ENCODE measurements around the gene GTF2IRD2. TPM values are rescaled to one million over a fixed set of nuclear protein-coding genes. Genes with fewer than 3 reads are reported as not detected.
"Not testable (repeated sequence)": the region's sequence is repeated elsewhere in the genome, so short reads cannot be mapped to it uniquely, and the experiment has no call there.

The GTF2IRD2 gene
- total and polyA plus RNA-seq, 2 donors (not counting 1 experiment from before 2014, with no cell fraction given), result 23.2 to 57.4 TPM

DNA sequence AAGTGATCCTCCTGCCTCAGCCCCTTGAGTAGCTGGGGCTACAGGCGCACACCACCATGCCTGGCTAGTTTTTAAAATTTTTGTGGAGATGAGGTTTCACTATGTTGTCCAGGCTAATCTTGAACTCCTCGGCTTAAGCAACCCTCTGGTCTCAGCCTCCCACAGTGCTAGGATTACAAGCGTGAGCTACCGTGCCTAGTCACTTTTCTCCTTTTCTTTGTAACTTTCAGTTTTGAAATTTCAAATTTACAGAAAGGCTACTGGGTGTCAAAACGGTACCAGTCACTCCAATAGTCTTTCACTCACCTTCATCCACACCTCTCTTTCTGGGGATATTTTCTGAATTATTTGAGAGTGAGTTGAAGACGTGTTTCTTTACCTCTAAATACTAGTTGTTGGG lies 76.3 kb downstream of the GTF2IRD2 start:
- H3K4me3 Mint-ChIP-seq; H3K27me3 Mint-ChIP-seq; DNase-seq; H3K27ac ChIP-seq (ENCODE audit: low read length in 2 of 2); H3K27ac Mint-ChIP-seq; H3K9me3 ChIP-seq (ENCODE audit: control extremely low read depth in 1 of 3, control insufficient read depth in 2 of 3, insufficient read depth in 1 of 3, low read length in 2 of 3); CTCF ChIA-PET; H3K36me3 ChIP-seq (replicated peaks in 1 of 2; ENCODE audit: control extremely low read depth in 1 of 2, control insufficient read depth in 1 of 2, extremely low read depth in 1 of 2, insufficient read depth in 2 of 2, low read length in 1 of 2); H2AFZ ChIP-seq (ENCODE audit: insufficient read depth, low read depth, low read length, poor library complexity, severe bottlenecking); H3K79me2 ChIP-seq (ENCODE audit: control insufficient read depth, insufficient read depth, low read length); H4K20me1 ChIP-seq (ENCODE audit: control insufficient read depth, insufficient read depth, low read length, poor library complexity, severe bottlenecking); H3K4me1 ChIP-seq (ENCODE audit: control insufficient read depth in 2 of 2, insufficient read depth in 2 of 2, low read length in 2 of 2); H3K9ac ChIP-seq (ENCODE audit: low read length); POLR2A ChIA-PET; H3K4me2 ChIP-seq (replicated peaks; ENCODE audit: low read depth, low read length, poor library complexity, severe bottlenecking); H3K27me3 ChIP-seq (replicated peaks in 1 of 4; ENCODE audit: control extremely low read depth in 1 of 4, control insufficient read depth in 3 of 4, insufficient read depth in 4 of 4, low read length in 3 of 4); ATAC-seq (ENCODE audit: low read depth); intact Hi-C loops (cut with micrococcal nuclease); H3K4me1 Mint-ChIP-seq; H3K4me3 ChIP-seq (ENCODE audit: control extremely low read depth in 1 of 5, extremely low read depth in 1 of 5, insufficient read depth in 1 of 5, low read depth in 2 of 5, low read length in 4 of 5); H3K9me3 Mint-ChIP-seq (ENCODE audit: insufficient read depth): not testable (repeated sequence)
- no CpG with 5 or more reads among the region's 6 CpGs for WGBS (ENCODE audit: insufficient coverage)

DNA sequence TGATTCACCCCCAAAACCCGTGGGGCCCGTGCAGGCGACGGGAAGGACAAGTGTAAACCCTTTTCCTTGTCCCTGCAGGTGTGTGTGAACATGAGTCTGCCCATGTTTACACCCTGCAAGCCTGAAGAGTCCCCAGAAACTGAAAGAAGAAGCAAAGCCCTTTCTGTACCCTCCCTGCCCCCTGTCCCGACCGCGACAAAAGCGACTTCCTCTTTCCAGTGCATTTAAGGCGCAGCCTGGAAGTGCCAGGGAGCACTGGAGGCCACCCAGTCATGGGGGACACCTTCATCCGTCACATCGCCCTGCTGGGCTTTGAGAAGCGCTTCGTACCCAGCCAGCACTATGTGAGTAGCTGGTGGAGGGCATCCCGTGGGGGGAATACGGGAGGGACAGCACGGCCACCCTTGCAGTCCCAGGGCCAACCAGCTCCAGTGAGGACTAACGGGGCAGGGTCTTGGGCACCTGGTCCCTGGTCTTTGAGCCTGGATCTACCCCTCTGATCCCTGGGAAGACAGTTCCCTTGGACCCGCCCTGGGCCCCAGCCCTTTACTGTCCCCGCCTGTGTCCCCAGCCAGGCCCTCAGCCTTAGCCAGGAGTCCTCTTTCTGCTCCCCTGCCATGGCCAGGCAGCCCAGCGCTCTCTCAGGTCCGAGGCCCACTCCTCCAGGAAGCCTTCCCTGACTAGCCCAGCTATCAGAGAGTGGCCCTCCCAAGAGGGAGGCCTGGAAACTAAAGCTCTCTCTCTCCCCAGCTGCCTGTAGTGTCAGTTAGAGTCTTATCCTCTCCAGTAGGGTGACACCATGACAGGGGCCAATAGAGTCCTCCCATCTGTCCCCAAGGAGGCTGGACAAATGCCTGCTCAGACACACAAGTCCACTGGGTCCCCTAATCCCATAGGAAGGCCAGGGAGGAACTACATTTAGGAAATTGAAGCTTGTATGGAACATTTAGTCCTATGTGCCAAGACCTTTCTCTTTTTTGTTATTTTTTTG lies 77.3 kb downstream of the GTF2IRD2 start, which contains the start of gene NCF1:
NCF1 (plus strand) TSS at position 252 of the 991 bp plus-strand sequence; CDS start at position 273, 21 bp downstream.
- H3K4me1 ChIP-seq (ENCODE audit: control insufficient read depth in 2 of 2, insufficient read depth in 2 of 2, low read length in 2 of 2); H3K27ac ChIP-seq (ENCODE audit: low read length in 2 of 2); H3K4me3 Mint-ChIP-seq; H3K9me3 ChIP-seq (ENCODE audit: control extremely low read depth in 1 of 3, control insufficient read depth in 2 of 3, insufficient read depth in 1 of 3, low read length in 2 of 3); H3K27me3 Mint-ChIP-seq; H2AFZ ChIP-seq (ENCODE audit: insufficient read depth, low read depth, low read length, poor library complexity, severe bottlenecking); H3K27ac Mint-ChIP-seq; H3K4me1 Mint-ChIP-seq; H3K9me3 Mint-ChIP-seq (ENCODE audit: insufficient read depth); intact Hi-C loops (cut with micrococcal nuclease); POLR2A ChIA-PET; H3K9ac ChIP-seq (ENCODE audit: low read length); H3K4me3 ChIP-seq (ENCODE audit: control extremely low read depth in 1 of 5, extremely low read depth in 1 of 5, insufficient read depth in 1 of 5, low read depth in 2 of 5, low read length in 4 of 5); H3K79me2 ChIP-seq (ENCODE audit: control insufficient read depth, insufficient read depth, low read length); DNase-seq; H4K20me1 ChIP-seq (ENCODE audit: control insufficient read depth, insufficient read depth, low read length, poor library complexity, severe bottlenecking); H3K4me2 ChIP-seq (replicated peaks; ENCODE audit: low read depth, low read length, poor library complexity, severe bottlenecking); H3K36me3 ChIP-seq (replicated peaks in 1 of 2; ENCODE audit: control extremely low read depth in 1 of 2, control insufficient read depth in 1 of 2, extremely low read depth in 1 of 2, insufficient read depth in 2 of 2, low read length in 1 of 2); CTCF ChIA-PET; H3K27me3 ChIP-seq (replicated peaks in 1 of 4; ENCODE audit: control extremely low read depth in 1 of 4, control insufficient read depth in 3 of 4, insufficient read depth in 4 of 4, low read length in 3 of 4): not testable (repeated sequence)
- peak; percentile 93 for ATAC-seq (ENCODE audit: low read depth)
- WGBS (ENCODE audit: insufficient coverage), result no CpG with 5 or more reads among the region's 21 CpGs

- H2AFZ ChIP-seq (ENCODE audit: insufficient read depth, low read depth, low read length, poor library complexity, severe bottlenecking); DNase-seq; H3K36me3 ChIP-seq (replicated peaks in 1 of 2; ENCODE audit: control extremely low read depth in 1 of 2, control insufficient read depth in 1 of 2, extremely low read depth in 1 of 2, insufficient read depth in 2 of 2, low read length in 1 of 2); H3K9me3 Mint-ChIP-seq (ENCODE audit: insufficient read depth); H4K20me1 ChIP-seq (ENCODE audit: control insufficient read depth, insufficient read depth, low read length, poor library complexity, severe bottlenecking); H3K79me2 ChIP-seq (ENCODE audit: control insufficient read depth, insufficient read depth, low read length); POLR2A ChIA-PET; H3K4me3 Mint-ChIP-seq; H3K9ac ChIP-seq (ENCODE audit: low read length); H3K27me3 Mint-ChIP-seq; H3K27me3 ChIP-seq (replicated peaks in 1 of 4; ENCODE audit: control extremely low read depth in 1 of 4, control insufficient read depth in 3 of 4, insufficient read depth in 4 of 4, low read length in 3 of 4); H3K27ac Mint-ChIP-seq; H3K4me2 ChIP-seq (replicated peaks; ENCODE audit: low read depth, low read length, poor library complexity, severe bottlenecking); H3K4me1 Mint-ChIP-seq; H3K27ac ChIP-seq (ENCODE audit: low read length in 2 of 2); ATAC-seq (ENCODE audit: low read depth); CTCF ChIA-PET; H3K4me1 ChIP-seq (ENCODE audit: control insufficient read depth in 2 of 2, insufficient read depth in 2 of 2, low read length in 2 of 2); intact Hi-C loops (cut with micrococcal nuclease); H3K9me3 ChIP-seq (ENCODE audit: control extremely low read depth in 1 of 3, control insufficient read depth in 2 of 3, insufficient read depth in 1 of 3, low read length in 2 of 3); H3K4me3 ChIP-seq (ENCODE audit: control extremely low read depth in 1 of 5, extremely low read depth in 1 of 5, insufficient read depth in 1 of 5, low read depth in 2 of 5, low read length in 4 of 5): not testable (repeated sequence)
- 96% methylated on average over 4 of the region's 6 CpGs for WGBS (ENCODE audit: insufficient coverage)
Observed at GRCh38 chr7:74772093-74772492, 79.3 kb downstream of the GTF2IRD2 start.

- H3K79me2 ChIP-seq (ENCODE audit: control insufficient read depth, insufficient read depth, low read length); intact Hi-C loops (cut with micrococcal nuclease); CTCF ChIA-PET; POLR2A ChIA-PET; ATAC-seq (ENCODE audit: low read depth); H3K4me2 ChIP-seq (replicated peaks; ENCODE audit: low read depth, low read length, poor library complexity, severe bottlenecking); H3K4me3 Mint-ChIP-seq; H3K9me3 ChIP-seq (ENCODE audit: control extremely low read depth in 1 of 3, control insufficient read depth in 2 of 3, insufficient read depth in 1 of 3, low read length in 2 of 3); H3K4me3 ChIP-seq (ENCODE audit: control extremely low read depth in 1 of 5, extremely low read depth in 1 of 5, insufficient read depth in 1 of 5, low read depth in 2 of 5, low read length in 4 of 5); H2AFZ ChIP-seq (ENCODE audit: insufficient read depth, low read depth, low read length, poor library complexity, severe bottlenecking); H4K20me1 ChIP-seq (ENCODE audit: control insufficient read depth, insufficient read depth, low read length, poor library complexity, severe bottlenecking); H3K4me1 ChIP-seq (ENCODE audit: control insufficient read depth in 2 of 2, insufficient read depth in 2 of 2, low read length in 2 of 2); H3K36me3 ChIP-seq (replicated peaks in 1 of 2; ENCODE audit: control extremely low read depth in 1 of 2, control insufficient read depth in 1 of 2, extremely low read depth in 1 of 2, insufficient read depth in 2 of 2, low read length in 1 of 2); DNase-seq; H3K27me3 Mint-ChIP-seq; H3K4me1 Mint-ChIP-seq; H3K9ac ChIP-seq (ENCODE audit: low read length); H3K9me3 Mint-ChIP-seq (ENCODE audit: insufficient read depth); H3K27me3 ChIP-seq (replicated peaks in 1 of 4; ENCODE audit: control extremely low read depth in 1 of 4, control insufficient read depth in 3 of 4, insufficient read depth in 4 of 4, low read length in 3 of 4); H3K27ac ChIP-seq (ENCODE audit: low read length in 2 of 2); H3K27ac Mint-ChIP-seq: not testable (repeated sequence)
- no CpG with 5 or more reads among the region's 7 CpGs for WGBS (ENCODE audit: insufficient coverage)
Observed at GRCh38 chr7:74770062-74770461, 81.3 kb downstream of the GTF2IRD2 start.

Measured in B cell (primary cell).